Uterus (tissue), 4 donors: ENCODE data around the gene MMD. TPM values are rescaled to one million over a fixed set of nuclear protein-coding genes. Genes with fewer than 3 reads are reported as not detected.
"Not testable (repeated sequence)": the region's sequence is repeated elsewhere in the genome, so short reads cannot be mapped to it uniquely, and the experiment has no call there.

Experiments used
- DNase-seq, 2 donors: peaks; one replicate each; pipeline ENCODE4 v3.0.0-alpha.2; 2019 to 2020
- H3K27ac ChIP-seq, 2 donors: fragments of 200-600 bp; sonication (generic); 1 replicate in 1 of 2; 2 replicates in 1 of 2; pipeline ENCODE4 v1.5.1; 2016 to 2018
- H3K27me3 ChIP-seq, 2 donors: fragments of 200-600 bp; sonication (generic); one replicate each; pipeline ENCODE4 v1.5.1; 2018 to 2019; ENCODE audit warnings: control low read depth in 1 of 2
- H3K36me3 ChIP-seq, 2 donors: fragments of 200-600 bp; sonication (generic); one replicate each; pipeline ENCODE4 v1.5.1; 2019; ENCODE audit warnings: control low read depth in 1 of 2
- H3K4me1 ChIP-seq, 2 donors: fragments of 200-600 bp; sonication (generic); one replicate each; pipeline ENCODE4 v1.5.1; 2018 to 2019; ENCODE audit warnings: control low read depth in 1 of 2
- H3K4me3 ChIP-seq, 2 donors: fragments of 200-600 bp; sonication (generic); 1 replicate in 1 of 2; 2 replicates in 1 of 2; pipeline ENCODE4 v1.5.1; 2018 to 2019; ENCODE audit warnings: mild to moderate bottlenecking in 1 of 2
- H3K9me3 ChIP-seq, 2 donors: fragments of 200-600 bp; sonication (generic); one replicate each; pipeline ENCODE4 v1.5.1; 2019; ENCODE audit warnings: control low read depth in 1 of 2
- POLR2A ChIP-seq, 2 donors: fragments of 450-650 bp; IDR thresholded peaks; one replicate each; pipeline ENCODE4 v1.6.1; 2016; ENCODE audit warnings: antibody characterized with exemption in 2 of 2, mild to moderate bottlenecking in 1 of 2, moderate library complexity in 1 of 2
- intact Hi-C: fragments of 100-400 bp; cut with DNase I; formaldehyde crosslinking; loops from one replicate; pipeline ENCODE4 v1.15.1; 2023; ENCODE audit warnings: low total_unique reads
- total RNA-seq, 4 donors: library from RNA; depleted of rRNA in 3 of 4; stranded (reverse); fragments of >200 nt in 3 of 4; gene quantifications; one replicate each; pipeline versions ENCODE4 v1.1.0 to v1.2.4, GENCODE V29; 2014 to 2023
- TF ChIP-seq, protein P1 (sequence below), 4 experiments: fragments of 200-600 bp in 2 of 4; fragments of 450-650 bp in 2 of 4; sonication (generic) in 2 of 4; IDR thresholded peaks; one replicate each; pipeline ENCODE4 v1.5.1; 2016 to 2019; ENCODE audit warnings: antibody characterized with exemption in 4 of 4, mild to moderate bottlenecking in 2 of 4, moderate library complexity in 1 of 4
- donor health status: DM: yes; HTN: yes; CAD: no.

The MMD gene
- total RNA-seq, 4 donors from 2014 or later = 1.3 to 27.9 (median 14.2) TPM

DNA sequence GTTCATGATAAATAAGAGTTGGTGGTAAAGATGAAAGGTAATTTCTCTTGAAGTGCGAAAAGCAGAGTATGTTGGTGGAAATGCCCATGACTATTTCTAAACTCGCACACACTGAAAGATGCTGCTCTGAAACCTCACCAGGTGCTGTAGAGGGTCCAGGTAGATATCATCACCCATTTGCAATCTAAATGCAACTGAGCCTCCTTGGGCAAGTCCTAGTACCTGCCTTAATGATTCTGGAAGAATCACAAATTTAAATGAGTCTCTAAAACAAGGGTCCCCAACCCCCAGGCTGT is 5.9 kb upstream of the MMD start:
- intact Hi-C loops = no loop called here

DNA sequence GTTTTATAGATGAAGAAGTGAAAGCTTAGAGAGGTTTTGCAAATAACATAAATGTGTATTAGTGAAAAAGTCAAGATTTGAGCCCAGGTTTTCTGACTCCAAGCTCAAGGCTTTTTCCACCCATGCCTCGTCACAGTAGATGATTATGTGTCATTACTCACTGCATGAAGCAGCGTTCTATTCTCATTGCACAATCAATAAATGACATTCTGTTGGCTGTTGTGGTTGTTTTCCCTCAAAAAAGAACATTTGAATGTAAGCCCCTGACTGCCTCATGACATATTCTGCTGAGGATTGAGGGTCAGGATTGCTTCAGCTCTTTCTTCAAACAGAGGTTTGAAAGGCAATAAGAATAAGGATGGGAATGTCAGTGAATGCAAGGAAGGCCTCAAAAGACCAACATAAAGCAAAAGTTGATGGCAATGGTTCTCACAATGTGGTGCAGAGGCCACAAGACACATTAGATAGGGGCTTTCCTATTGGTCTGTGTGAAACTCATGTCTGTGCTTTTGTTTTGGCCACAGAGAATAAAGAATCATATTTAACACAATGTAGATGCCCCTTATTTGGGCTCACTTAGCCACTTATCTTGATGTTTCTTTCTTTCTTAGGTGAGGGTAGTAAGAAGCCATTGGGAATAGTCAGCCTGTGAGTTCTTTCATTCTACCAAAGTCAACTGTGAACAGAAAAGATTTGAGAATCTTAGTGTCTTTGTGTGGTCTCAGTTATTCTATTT is 5.4 kb upstream of the MMD start:
- Histone ChIP-seq H3K9me3 (no peaks in the 10 kb centered on the region), H3K27me3 (no peaks in the 10 kb centered on the region), H3K4me3 (no peak overlapping the region), H3K27ac (no peak overlapping the region), H3K36me3 (no peaks in the 10 kb centered on the region), H3K4me1 (no peaks in the 10 kb centered on the region)
- intact Hi-C loops = no loop called here
- TF ChIP-seq POLR2A (IDR thresholded peaks at IDR 0.05) = no peak
- TF ChIP-seq, protein P1, sequence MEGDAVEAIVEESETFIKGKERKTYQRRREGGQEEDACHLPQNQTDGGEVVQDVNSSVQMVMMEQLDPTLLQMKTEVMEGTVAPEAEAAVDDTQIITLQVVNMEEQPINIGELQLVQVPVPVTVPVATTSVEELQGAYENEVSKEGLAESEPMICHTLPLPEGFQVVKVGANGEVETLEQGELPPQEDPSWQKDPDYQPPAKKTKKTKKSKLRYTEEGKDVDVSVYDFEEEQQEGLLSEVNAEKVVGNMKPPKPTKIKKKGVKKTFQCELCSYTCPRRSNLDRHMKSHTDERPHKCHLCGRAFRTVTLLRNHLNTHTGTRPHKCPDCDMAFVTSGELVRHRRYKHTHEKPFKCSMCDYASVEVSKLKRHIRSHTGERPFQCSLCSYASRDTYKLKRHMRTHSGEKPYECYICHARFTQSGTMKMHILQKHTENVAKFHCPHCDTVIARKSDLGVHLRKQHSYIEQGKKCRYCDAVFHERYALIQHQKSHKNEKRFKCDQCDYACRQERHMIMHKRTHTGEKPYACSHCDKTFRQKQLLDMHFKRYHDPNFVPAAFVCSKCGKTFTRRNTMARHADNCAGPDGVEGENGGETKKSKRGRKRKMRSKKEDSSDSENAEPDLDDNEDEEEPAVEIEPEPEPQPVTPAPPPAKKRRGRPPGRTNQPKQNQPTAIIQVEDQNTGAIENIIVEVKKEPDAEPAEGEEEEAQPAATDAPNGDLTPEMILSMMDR (IDR thresholded peaks at IDR 0.05) = no peak
- DNase-seq = no peak

More for the DNA sequence above, 5.9 kb upstream of the MMD start:
- DNase-seq = no peak
- no peaks in the 10 kb centered on the region for H3K4me1 ChIP-seq
- no peak for TF ChIP-seq POLR2A (IDR thresholded peaks at IDR 0.05)
- TF ChIP-seq, protein P1 (IDR thresholded peaks at IDR 0.05) = no peak
- H3K4me3 ChIP-seq = no peak overlapping the region
- no peaks in the 10 kb centered on the region for H3K27me3 ChIP-seq
- no peaks in the 10 kb centered on the region for H3K36me3 ChIP-seq
- no peak overlapping the region for H3K27ac ChIP-seq
- no peaks in the 10 kb centered on the region for H3K9me3 ChIP-seq

DNA sequence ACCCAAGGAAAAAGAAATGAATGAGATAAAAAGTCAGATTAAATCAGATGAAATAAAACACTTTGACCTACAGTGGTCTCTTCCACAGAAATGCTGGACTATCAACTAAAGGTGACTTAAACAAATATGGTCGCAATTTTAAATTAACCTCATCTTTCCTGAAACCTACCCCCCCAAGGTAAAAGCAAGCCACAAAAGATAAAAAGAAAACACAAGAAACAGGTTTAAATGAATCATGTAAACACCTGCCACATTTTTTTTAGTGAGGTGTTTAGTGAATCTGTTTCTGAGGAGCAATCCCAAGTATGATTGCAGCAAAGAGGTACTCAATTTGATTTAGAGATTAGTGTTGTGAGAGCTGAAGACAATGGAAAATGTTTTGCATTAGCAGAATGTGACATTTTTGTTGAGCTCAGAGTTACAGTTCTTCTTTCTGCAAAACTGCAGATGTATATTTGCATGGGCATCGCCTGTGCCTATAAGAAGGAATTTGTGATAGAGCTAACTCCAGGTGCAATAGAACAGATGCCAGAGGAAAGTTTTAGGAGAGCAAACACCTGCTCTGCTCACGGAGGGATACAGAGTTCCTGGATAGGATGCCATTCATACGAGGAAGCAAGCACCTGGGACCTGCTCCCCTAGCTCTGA is 3.4 kb upstream of the MMD start:
- no peak overlapping the region for H3K27ac ChIP-seq
- H3K36me3 ChIP-seq = no peaks in the 10 kb centered on the region
- intact Hi-C loops = no loop called here
- TF ChIP-seq, protein P1 (IDR thresholded peaks at IDR 0.05) = no peak
- no peaks in the 10 kb centered on the region for H3K9me3 ChIP-seq
- no peak overlapping the region for H3K4me3 ChIP-seq
- no peaks in the 10 kb centered on the region for H3K27me3 ChIP-seq
- DNase-seq = no peak
- H3K4me1 ChIP-seq = no peaks in the 10 kb centered on the region

GRCh38 chr17:55423535-55423934 is 1.9 kb upstream of the MMD start:
- no peak overlapping the region for H3K4me3 ChIP-seq
- no peaks in the 10 kb centered on the region for H3K4me1 ChIP-seq
- no peak overlapping the region for H3K27ac ChIP-seq
- no peaks in the 10 kb centered on the region for H3K9me3 ChIP-seq
- no peak for DNase-seq
- H3K27me3 ChIP-seq = no peaks in the 10 kb centered on the region
- TF ChIP-seq, protein P1 (IDR thresholded peaks at IDR 0.05) = no peak
- TF ChIP-seq POLR2A (IDR thresholded peaks at IDR 0.05) = no peak
- intact Hi-C loops = no loop called here
- H3K36me3 ChIP-seq = no peaks in the 10 kb centered on the region

DNA sequence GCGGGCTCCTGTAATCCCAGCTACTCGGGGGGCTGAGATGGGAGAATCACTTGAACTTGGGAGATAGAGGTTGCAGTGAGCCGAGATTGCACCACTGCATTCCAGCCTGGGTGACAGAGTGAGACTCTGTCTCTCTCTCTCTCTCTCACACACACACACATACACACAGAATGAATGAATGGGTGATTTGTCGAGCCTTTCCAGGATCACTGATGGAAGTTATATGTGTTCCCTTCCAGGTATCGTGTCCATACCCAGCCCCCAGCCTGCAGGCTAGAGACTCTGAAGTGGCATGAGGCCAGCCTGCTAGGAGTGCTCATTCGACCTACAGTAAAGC is 1.2 kb upstream of the MMD start:
- H3K9me3 ChIP-seq, H3K36me3 ChIP-seq, intact Hi-C loops, H3K4me1 ChIP-seq, H3K27me3 ChIP-seq, H3K4me3 ChIP-seq, H3K27ac ChIP-seq, DNase-seq: not testable (repeated sequence)
